Endothelial cell of umbilical vein (primary cell): Measurements from ENCODE around the gene CNGA4. TPM values are rescaled to one million over a fixed set of nuclear protein-coding genes. Genes with fewer than 3 reads are reported as not detected.

ENCODE experiments used
- BruUV-seq: library from RNA; stranded (reverse); fragments of 400-500 nt; replicated peaks from 2 replicates; lab custom pipeline; 2021; lab: Mats Ljungman, UMichigan
- CTCF ChIA-PET: fragments of 300-600, 350-600 bp; sonication (Branson Sonifier 250); formaldehyde crosslinking; loops from one replicate; lab custom pipeline; 2021; ENCODE audit warnings: antibody characterized with exemption, inconsistent platforms; lab: Charles Lee
- POLR2A ChIA-PET: fragments of 300-600, 350-600 bp; sonication (Branson Sonifier 250); formaldehyde crosslinking; loops from one replicate; lab custom pipeline; 2021; ENCODE audit warnings: antibody characterized with exemption, inconsistent platforms; lab: Charles Lee
- DNase-seq: peaks from one replicate; pipeline ENCODE4 v3.0.0-alpha.2; 2011; ENCODE audit warnings: low read depth, low spot score
- FAIRE-seq: peaks from 2 replicates; lab custom pipeline; 2011; peaks lifted over from hg19 to GRCh38; lab: Jason Lieb, UNC
- H2AFZ ChIP-seq: 2 replicates; pipeline ENCODE4 v1.6.0; 2012; ENCODE audit warnings: low read depth, low read length, control low read depth, inconsistent platforms
- H3K27ac ChIP-seq: 2 replicates; pipeline ENCODE4 v1.5.1; 2011; ENCODE audit warnings: low read depth, mild to moderate bottlenecking, control low read depth, low read length, moderate library complexity; ENCODE audit not compliant: insufficient read depth
- H3K27me3 ChIP-seq, 2 experiments: 2 replicates each; pipeline versions ENCODE4 v1.6.0 to v1.6.1; 2011; ENCODE audit warnings: low read length in 2 of 2, mixed read lengths in 1 of 2; ENCODE audit not compliant: control insufficient read depth in 2 of 2, insufficient read depth in 2 of 2
- H3K36me3 ChIP-seq, 2 experiments: 2 replicates in 1 of 2; 3 replicates in 1 of 2; pipeline ENCODE4 v1.5.1; 2011; ENCODE audit warnings: low read length in 2 of 2, mild to moderate bottlenecking in 1 of 2, moderate library complexity in 1 of 2; ENCODE audit not compliant: control insufficient read depth in 2 of 2, insufficient read depth in 2 of 2; ENCODE audit errors: extremely low read depth in 1 of 2
- H3K4me1 ChIP-seq: 3 replicates; pipeline ENCODE4 v1.5.1; 2011; ENCODE audit warnings: mild to moderate bottlenecking, low read length; ENCODE audit not compliant: control insufficient read depth, insufficient read depth; ENCODE audit errors: extremely low read depth
- H3K4me2 ChIP-seq: 2 replicates; pipeline ENCODE4 v1.6.1; 2011; ENCODE audit warnings: low read length, control low read depth, mixed read lengths; ENCODE audit not compliant: insufficient read depth
- H3K4me3 ChIP-seq, 3 experiments: fragments of 200-600 bp in 1 of 3; sonication (generic), shearing (Covaris generic) in 1 of 3; replicated peaks in 1 of 3; 2 replicates each; pipeline ENCODE4 v1.5.1; 2011 to 2016; ENCODE audit warnings: control low read depth in 3 of 3, low read length in 3 of 3, mild to moderate bottlenecking in 2 of 3, inconsistent platforms in 1 of 3, low read depth in 1 of 3, moderate library complexity in 1 of 3; ENCODE audit not compliant: insufficient read depth in 1 of 3
- H3K79me2 ChIP-seq: 2 replicates; pipeline ENCODE4 v1.6.0; 2012; ENCODE audit warnings: low read length, inconsistent platforms; ENCODE audit not compliant: control insufficient read depth, insufficient read depth
- H3K9ac ChIP-seq: replicated peaks from 2 replicates; pipeline ENCODE3; 2011; ENCODE audit warnings: low read length, control low read depth; ENCODE audit not compliant: insufficient read depth; ENCODE audit errors: extremely low read depth
- H3K9me1 ChIP-seq: replicated peaks from 3 replicates; pipeline ENCODE4 v1.6.0; 2011; ENCODE audit warnings: mild to moderate bottlenecking, low read length; ENCODE audit not compliant: control insufficient read depth, insufficient read depth; ENCODE audit errors: extremely low read depth
- H3K9me3 ChIP-seq: replicated peaks from 2 replicates; pipeline ENCODE4 v1.5.1; 2012; ENCODE audit warnings: low read length, inconsistent platforms; ENCODE audit not compliant: control insufficient read depth, insufficient read depth
- H4K20me1 ChIP-seq: replicated peaks from 2 replicates; pipeline ENCODE3; 2011; ENCODE audit warnings: mild to moderate bottlenecking, low read length; ENCODE audit not compliant: control insufficient read depth, insufficient read depth; ENCODE audit errors: extremely low read depth
- CTCF ChIP-seq, 2 donors: IDR thresholded peaks; 1 replicate in 1 of 2; 2 replicates in 1 of 2; pipeline ENCODE4 v1.5.1; 2011; ENCODE audit warnings: low read length in 2 of 2, mild to moderate bottlenecking in 2 of 2, moderate library complexity in 2 of 2, control low read depth in 1 of 2, inconsistent platforms in 1 of 2, low read depth in 1 of 2; ENCODE audit not compliant: insufficient read depth in 1 of 2; ENCODE audit errors: extremely low read depth in 1 of 2
- EZH2 ChIP-seq: IDR thresholded peaks from 2 replicates; pipeline ENCODE4 v1.6.1; 2012; ENCODE audit warnings: borderline replicate concordance, low read depth, mild to moderate bottlenecking, moderate library complexity, low read length, inconsistent platforms; ENCODE audit not compliant: severe bottlenecking
- FOS ChIP-seq: IDR thresholded peaks from 2 replicates; pipeline ENCODE4 v1.6.1; 2011; ENCODE audit warnings: mild to moderate bottlenecking, low read length, moderate library complexity, borderline replicate concordance; ENCODE audit not compliant: insufficient read depth
- GATA2 ChIP-seq: IDR thresholded peaks from 2 replicates; pipeline ENCODE4 v1.7.0; 2011; ENCODE audit warnings: low read depth, mild to moderate bottlenecking, moderate library complexity, mixed read lengths, low read length; ENCODE audit not compliant: insufficient read length, insufficient read depth
- JUN ChIP-seq: IDR thresholded peaks from 2 replicates; pipeline ENCODE4 v1.6.1; 2011; ENCODE audit warnings: borderline replicate concordance, low read depth; ENCODE audit not compliant: insufficient read length, insufficient read depth
- MAX ChIP-seq: IDR thresholded peaks from 2 replicates; pipeline ENCODE4 v1.6.1; 2011; ENCODE audit not compliant: insufficient read depth, insufficient read length
- MYC ChIP-seq: IDR thresholded peaks from one replicate; pipeline ENCODE4 v1.6.1; 2011; ENCODE audit warnings: mild to moderate bottlenecking, low read depth, low read length
- POLR2A ChIP-seq: IDR thresholded peaks from 2 replicates; pipeline ENCODE4 v1.6.1; 2012; ENCODE audit warnings: low read depth, mild to moderate bottlenecking, control low read depth, low read length
- POLR2AphosphoS5 ChIP-seq: IDR thresholded peaks from 2 replicates; pipeline ENCODE4 v1.6.1; 2012; ENCODE audit warnings: low read depth, mild to moderate bottlenecking, control low read depth, low read length, moderate library complexity; ENCODE audit not compliant: insufficient read depth
- dilution Hi-C: fragments of 300-500 bp; cut with MboI; formaldehyde crosslinking; loops from one replicate; pipeline ENCODE4 v1.15.0; 2019; ENCODE audit warnings: low sequenced_read_pairs; ENCODE audit not compliant: extremely low pct_ligation_motif_present
- intact Hi-C: fragments of 100-400 bp; cut with micrococcal nuclease; formaldehyde crosslinking; loops from one replicate; pipeline ENCODE4 v1.10.0; 2022
- polyA plus RNA-seq, 4 experiments: library from polyadenylated mRNA; depleted of rRNA in 3 of 4; stranded (reverse) in 3 of 4; unstranded in 1 of 4; fragments of >200 nt; gene quantifications; 2 replicates each; pipeline versions ENCODE4 v1.2.1 to v1.2.3, GENCODE V29; 2011 to 2012; ENCODE audit warnings: missing spikeins in 1 of 4
- total RNA-seq: library from RNA; stranded (reverse); gene quantifications from 2 replicates; pipeline ENCODE4 v1.2.3, GENCODE V29; 2021

The CNGA4 gene
- total and polyA plus RNA-seq, 2 donors (not counting 3 experiments of a cell fraction or from before 2014, with no cell fraction given) = 0.11 TPM; not detected in 1

GRCh38 chr11:6251990-6252473 lies 13.1 kb downstream of the CNGA4 start:
- peak; percentile 22 for DNase-seq
- H3K9me3 ChIP-seq = no peaks in the 10 kb centered on the region
- no peaks in the 10 kb centered on the region for H3K79me2 ChIP-seq
- no TSS peak for BruUV-seq
- intact Hi-C loops = loop anchor here (1.0 to 2.0 kb wide), 4 partner anchors 47 to 111 kb away; no protein-coding TSS in a partner anchor
- H3K27me3 ChIP-seq = peaks cover 25 to 35% of the 10 kb centered on the region in 2 experiments
- FAIRE-seq = no peak
- dilution Hi-C loops = no loop called here
- H3K27ac ChIP-seq = no peak overlapping the region
- no peak overlapping the region for H3K4me3 ChIP-seq
- H4K20me1 ChIP-seq = no peaks in the 10 kb centered on the region
- H3K36me3 ChIP-seq = no peaks in the 10 kb centered on the region
- H3K9ac ChIP-seq = no peak overlapping the region
- no peak overlapping the region for H3K4me2 ChIP-seq
- POLR2A ChIA-PET = no interaction called here
- H3K9me1 ChIP-seq = no peaks in the 10 kb centered on the region
- CTCF ChIA-PET = interaction anchor here (0.9 to 7.7 kb wide), 17 partner anchors 10 to 260 kb away, joined by 3 to 167 read pairs (median 9); partner anchors contain the start of gene FHIP1B
- no peak for TF ChIP-seq GATA2
- TF ChIP-seq JUN = no peak
- no peak for TF ChIP-seq CTCF (IDR thresholded peaks at IDR 0.05; ENCODE audit: extremely low read depth in 1 of 2, insufficient read depth in 1 of 2, low read depth in 1 of 2, low read length in 2 of 2)
- TF ChIP-seq EZH2 = no peak
- TF ChIP-seq MYC = no peak
- no peak for TF ChIP-seq FOS
- TF ChIP-seq POLR2A = no peak
- TF ChIP-seq MAX = no peak
- no peak for TF ChIP-seq POLR2AphosphoS5
- peaks cover 5% of the 10 kb centered on the region for H3K4me1 ChIP-seq
- no peak overlapping the region for H2AFZ ChIP-seq
